ENCODE measurements around the gene MARK3.

DNA sequence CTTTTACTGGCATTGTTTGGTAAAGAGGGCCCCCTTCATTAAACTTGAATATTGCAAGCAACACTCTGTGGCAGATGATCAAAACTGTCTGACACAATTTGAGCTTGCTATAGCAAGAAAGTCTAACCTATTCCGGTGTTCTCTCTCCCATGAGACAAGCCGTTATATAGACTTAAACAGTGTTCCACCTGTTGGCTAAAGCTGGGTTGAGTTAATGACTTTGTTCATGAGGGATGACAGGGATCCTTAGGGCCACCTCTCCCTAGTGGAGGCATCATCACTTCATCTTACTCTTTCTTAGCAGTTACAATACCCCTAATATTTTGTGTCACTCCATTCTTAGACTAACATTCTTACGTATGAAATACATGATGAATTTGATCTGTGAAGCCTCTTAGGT is 47.4 kb upstream of the MARK3 start:
- TF ChIP-seq CEBPG (CRISPR knock-in tag; IDR thresholded peaks at IDR 0.05): no peak
- TF ChIP-seq RNF2 (conservative IDR thresholded peaks at IDR 0.05; ENCODE audit: low read depth): no peak
- TF ChIP-seq ZFP90 (CRISPR knock-in tag; IDR thresholded peaks at IDR 0.05; ENCODE audit: borderline replicate concordance): no peak
- no peak for TF ChIP-seq ELK4 (CRISPR knock-in tag; IDR thresholded peaks at IDR 0.05; ENCODE audit: borderline replicate concordance)
- no peak for TF ChIP-seq RBAK (CRISPR knock-in tag; IDR thresholded peaks at IDR 0.05)
- no peak for TF ChIP-seq KDM1A (CRISPR knock-in tag; IDR thresholded peaks at IDR 0.05)
- no peak for TF ChIP-seq ZNF816 (CRISPR knock-in tag; IDR thresholded peaks at IDR 0.05; ENCODE audit: borderline replicate concordance)
- TF ChIP-seq HDAC6 (IDR thresholded peaks at IDR 0.05; ENCODE audit: low read depth, low read length): no peak
- TF ChIP-seq, protein P1, sequence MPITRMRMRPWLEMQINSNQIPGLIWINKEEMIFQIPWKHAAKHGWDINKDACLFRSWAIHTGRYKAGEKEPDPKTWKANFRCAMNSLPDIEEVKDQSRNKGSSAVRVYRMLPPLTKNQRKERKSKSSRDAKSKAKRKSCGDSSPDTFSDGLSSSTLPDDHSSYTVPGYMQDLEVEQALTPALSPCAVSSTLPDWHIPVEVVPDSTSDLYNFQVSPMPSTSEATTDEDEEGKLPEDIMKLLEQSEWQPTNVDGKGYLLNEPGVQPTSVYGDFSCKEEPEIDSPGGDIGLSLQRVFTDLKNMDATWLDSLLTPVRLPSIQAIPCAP (CRISPR knock-in tag; IDR thresholded peaks at IDR 0.05; ENCODE audit: low read depth): no peak
- TF ChIP-seq ATF3 (CRISPR knock-in tag; IDR thresholded peaks at IDR 0.05): no peak
- TF ChIP-seq EZH2 (conservative IDR thresholded peaks at IDR 0.05; ENCODE audit: low read depth, low read length): no peak
